Fibroblast of lung (primary cell): ENCODE measurements around the gene POT1.

Source experiments
- EZH2 ChIP-seq: IDR thresholded peaks from 2 replicates; pipeline ENCODE4 v1.5.1; 2012; ENCODE audit warnings: low read length, control low read depth, mild to moderate bottlenecking; ENCODE audit errors: missing control alignments
- TF ChIP-seq, protein P1 (sequence below), 2 donors: IDR thresholded peaks in 1 of 2; conservative IDR thresholded peaks in 1 of 2; 1 replicate in 1 of 2; 2 replicates in 1 of 2; pipeline ENCODE4 v1.5.1; 2011 to 2012; ENCODE audit warnings: low read length in 2 of 2, control low read depth in 1 of 2, inconsistent platforms in 1 of 2, low read depth in 1 of 2, mild to moderate bottlenecking in 1 of 2

DNA sequence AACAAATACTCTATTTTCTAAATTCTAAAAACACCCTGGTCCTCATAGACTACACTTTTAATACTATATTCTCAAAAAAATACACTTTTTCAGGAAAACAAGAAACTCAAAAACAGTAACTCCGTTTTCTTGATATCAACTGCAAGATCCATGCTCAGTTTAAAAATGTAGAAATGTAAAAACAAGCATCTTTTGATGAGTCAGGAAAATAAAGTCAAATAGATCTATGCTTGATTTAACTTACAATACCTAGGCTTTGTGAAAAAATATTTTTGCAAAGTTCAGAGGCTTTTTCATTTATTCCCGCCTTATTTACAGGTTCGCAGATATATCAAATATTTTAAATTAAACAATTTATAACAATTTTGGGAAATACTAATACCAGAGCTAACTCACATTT lies 33.6 kb downstream of the POT1 start:
- TF ChIP-seq EZH2 = no peak
- TF ChIP-seq, protein P1, sequence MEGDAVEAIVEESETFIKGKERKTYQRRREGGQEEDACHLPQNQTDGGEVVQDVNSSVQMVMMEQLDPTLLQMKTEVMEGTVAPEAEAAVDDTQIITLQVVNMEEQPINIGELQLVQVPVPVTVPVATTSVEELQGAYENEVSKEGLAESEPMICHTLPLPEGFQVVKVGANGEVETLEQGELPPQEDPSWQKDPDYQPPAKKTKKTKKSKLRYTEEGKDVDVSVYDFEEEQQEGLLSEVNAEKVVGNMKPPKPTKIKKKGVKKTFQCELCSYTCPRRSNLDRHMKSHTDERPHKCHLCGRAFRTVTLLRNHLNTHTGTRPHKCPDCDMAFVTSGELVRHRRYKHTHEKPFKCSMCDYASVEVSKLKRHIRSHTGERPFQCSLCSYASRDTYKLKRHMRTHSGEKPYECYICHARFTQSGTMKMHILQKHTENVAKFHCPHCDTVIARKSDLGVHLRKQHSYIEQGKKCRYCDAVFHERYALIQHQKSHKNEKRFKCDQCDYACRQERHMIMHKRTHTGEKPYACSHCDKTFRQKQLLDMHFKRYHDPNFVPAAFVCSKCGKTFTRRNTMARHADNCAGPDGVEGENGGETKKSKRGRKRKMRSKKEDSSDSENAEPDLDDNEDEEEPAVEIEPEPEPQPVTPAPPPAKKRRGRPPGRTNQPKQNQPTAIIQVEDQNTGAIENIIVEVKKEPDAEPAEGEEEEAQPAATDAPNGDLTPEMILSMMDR (conservative IDR thresholded peaks at IDR 0.05 in 1 of 2, IDR thresholded peaks at IDR 0.05 in 1 of 2; ENCODE audit: low read depth in 1 of 2, low read length in 2 of 2) = no peak
